SK-N-SH treated with all-trans-retinoic acid at 6 μM for 48 hours (cell line): ENCODE measurements around the gene NUP153.

ENCODE experiments used
- ATAC-seq: fragments of 200-7000 bp; cut with Tn5 transposase; 3 replicates; pipeline ENCODE4 v1.9.1; 2020; ENCODE audit warnings: mild to moderate bottlenecking, moderate library complexity
- ARNTL ChIP-seq: fragments of 450-650 bp; formaldehyde crosslinking; IDR thresholded peaks from 2 replicates; pipeline ENCODE4 v1.5.0; 2020; ENCODE audit warnings: low read depth, mild to moderate bottlenecking, moderate library complexity, borderline replicate concordance
- BACH2 ChIP-seq: fragments of 250-450 bp; sonication (Bioruptor Pico); IDR thresholded peaks from 2 replicates; pipeline ENCODE4 v1.9.0; 2021; ENCODE audit warnings: mild to moderate bottlenecking, borderline replicate concordance
- CSDC2 ChIP-seq: fragments of 250-450 bp; sonication (Bioruptor Pico); IDR thresholded peaks from 2 replicates; pipeline ENCODE4 v1.5.0; 2020; ENCODE audit warnings: mild to moderate bottlenecking, moderate library complexity
- GLIS3 ChIP-seq: fragments of 250-450 bp; sonication (Bioruptor Pico); IDR thresholded peaks from 2 replicates; pipeline ENCODE4 v1.5.0; 2020; ENCODE audit warnings: mild to moderate bottlenecking, moderate library complexity
- ISL1 ChIP-seq: fragments of 250-450 bp; sonication (Bioruptor Pico); IDR thresholded peaks from 2 replicates; pipeline ENCODE4 v2.1.2; 2022; ENCODE audit warnings: mild to moderate bottlenecking, moderate library complexity
- OSR1 ChIP-seq: fragments of 250-450 bp; sonication (Bioruptor Pico); IDR thresholded peaks from 2 replicates; pipeline ENCODE4 v1.8.0; 2022; ENCODE audit warnings: moderate library complexity, mild to moderate bottlenecking, inconsistent platforms
- PPARA ChIP-seq: fragments of 250-450 bp; sonication (Bioruptor Pico); IDR thresholded peaks from 2 replicates; pipeline ENCODE4 v1.5.0; 2020; ENCODE audit warnings: mild to moderate bottlenecking, borderline replicate concordance
- RARB ChIP-seq: fragments of 250-450 bp; sonication (Bioruptor Pico); IDR thresholded peaks from 2 replicates; pipeline ENCODE4 v1.8.0; 2021; ENCODE audit warnings: mild to moderate bottlenecking, moderate library complexity
- TCF4 ChIP-seq: fragments of 250-450 bp; sonication (Bioruptor Pico); IDR thresholded peaks from 2 replicates; pipeline ENCODE4 v1.8.0; 2021; ENCODE audit warnings: mild to moderate bottlenecking, moderate library complexity, borderline replicate concordance
- TOX ChIP-seq: fragments of 250-450 bp; sonication (Bioruptor Pico); IDR thresholded peaks from 2 replicates; pipeline ENCODE4 v1.8.0; 2021; ENCODE audit warnings: mild to moderate bottlenecking, moderate library complexity, borderline replicate concordance
- ZC3H10 ChIP-seq: fragments of 250-450 bp; sonication (Bioruptor Pico); IDR thresholded peaks from 2 replicates; pipeline ENCODE4 v1.5.1; 2021; ENCODE audit warnings: mild to moderate bottlenecking, moderate library complexity
- ZFP3 ChIP-seq: fragments of 250-450 bp; sonication (Bioruptor Pico); IDR thresholded peaks from 2 replicates; pipeline ENCODE4 v1.5.0; 2020; ENCODE audit warnings: mild to moderate bottlenecking, moderate library complexity
- ZFP30 ChIP-seq: fragments of 450-650 bp; formaldehyde crosslinking; IDR thresholded peaks from 2 replicates; pipeline ENCODE4 v1.5.0; 2022; ENCODE audit warnings: mild to moderate bottlenecking, moderate library complexity
- ZNF565 ChIP-seq: fragments of 450-650 bp; formaldehyde crosslinking; conservative IDR thresholded peaks from 2 replicates; pipeline ENCODE4 v1.5.0; 2020; ENCODE audit warnings: low read depth, mild to moderate bottlenecking, moderate library complexity
- ZNF70 ChIP-seq: fragments of 450-650 bp; formaldehyde crosslinking; IDR thresholded peaks from 2 replicates; pipeline ENCODE4 v1.5.0; 2020; ENCODE audit warnings: mild to moderate bottlenecking, moderate library complexity
- ZNF8 ChIP-seq: fragments of 450-650 bp; formaldehyde crosslinking; IDR thresholded peaks from 2 replicates; pipeline ENCODE4 v1.5.0; 2020; ENCODE audit warnings: mild to moderate bottlenecking, moderate library complexity
- TF ChIP-seq, protein P1 (sequence below): fragments of 250-450 bp; sonication (Bioruptor Pico); IDR thresholded peaks from 2 replicates; pipeline ENCODE4 v1.8.0; 2020; ENCODE audit warnings: mild to moderate bottlenecking, moderate library complexity, borderline replicate concordance
- TF ChIP-seq, protein P2 (sequence below): fragments of 250-450 bp; sonication (Bioruptor Pico); IDR thresholded peaks from 2 replicates; pipeline ENCODE4 v1.5.0; 2020; ENCODE audit warnings: mild to moderate bottlenecking, moderate library complexity
- TF ChIP-seq, protein P3 (sequence below): fragments of 250-450 bp; sonication (Bioruptor Pico); IDR thresholded peaks from 2 replicates; pipeline ENCODE4 v1.8.0; 2021; ENCODE audit warnings: low read depth, mild to moderate bottlenecking, moderate library complexity, borderline replicate concordance
- TF ChIP-seq, protein P4 (sequence below): fragments of 250-450 bp; sonication (Bioruptor Pico); IDR thresholded peaks from 2 replicates; pipeline ENCODE4 v1.5.1; 2021; ENCODE audit warnings: mild to moderate bottlenecking, moderate library complexity
- TF ChIP-seq, protein P5 (sequence below): fragments of 250-450 bp; sonication (Bioruptor Pico); IDR thresholded peaks from 2 replicates; pipeline ENCODE4 v1.5.1; 2020; ENCODE audit warnings: low read depth, mild to moderate bottlenecking, moderate library complexity

NUP153 gene

DNA sequence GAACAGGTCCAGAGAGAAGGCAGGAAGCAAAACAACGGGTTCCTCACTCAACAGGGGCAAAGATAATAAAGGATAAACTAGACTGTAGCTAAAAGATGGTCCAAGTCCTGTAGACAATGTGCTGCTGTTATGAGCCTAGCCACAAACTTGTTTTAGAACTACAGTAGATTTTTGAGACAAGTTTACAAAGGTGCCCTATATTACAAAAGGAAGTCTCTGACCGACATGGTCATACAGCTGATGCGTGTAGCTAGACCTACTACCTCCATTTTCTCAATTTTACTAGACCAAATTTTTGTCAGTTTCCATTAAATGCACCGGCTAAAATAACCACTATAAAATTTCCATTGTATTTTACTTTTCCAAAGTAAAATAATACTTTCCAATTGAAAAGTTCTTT lies 94.7 kb downstream of the NUP153 start (continued):
- TF ChIP-seq, protein P1, sequence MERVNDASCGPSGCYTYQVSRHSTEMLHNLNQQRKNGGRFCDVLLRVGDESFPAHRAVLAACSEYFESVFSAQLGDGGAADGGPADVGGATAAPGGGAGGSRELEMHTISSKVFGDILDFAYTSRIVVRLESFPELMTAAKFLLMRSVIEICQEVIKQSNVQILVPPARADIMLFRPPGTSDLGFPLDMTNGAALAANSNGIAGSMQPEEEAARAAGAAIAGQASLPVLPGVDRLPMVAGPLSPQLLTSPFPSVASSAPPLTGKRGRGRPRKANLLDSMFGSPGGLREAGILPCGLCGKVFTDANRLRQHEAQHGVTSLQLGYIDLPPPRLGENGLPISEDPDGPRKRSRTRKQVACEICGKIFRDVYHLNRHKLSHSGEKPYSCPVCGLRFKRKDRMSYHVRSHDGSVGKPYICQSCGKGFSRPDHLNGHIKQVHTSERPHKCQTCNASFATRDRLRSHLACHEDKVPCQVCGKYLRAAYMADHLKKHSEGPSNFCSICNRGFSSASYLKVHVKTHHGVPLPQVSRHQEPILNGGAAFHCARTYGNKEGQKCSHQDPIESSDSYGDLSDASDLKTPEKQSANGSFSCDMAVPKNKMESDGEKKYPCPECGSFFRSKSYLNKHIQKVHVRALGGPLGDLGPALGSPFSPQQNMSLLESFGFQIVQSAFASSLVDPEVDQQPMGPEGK = no peak
- no peak for TF ChIP-seq RARB (CRISPR knock-in tag)

DNA sequence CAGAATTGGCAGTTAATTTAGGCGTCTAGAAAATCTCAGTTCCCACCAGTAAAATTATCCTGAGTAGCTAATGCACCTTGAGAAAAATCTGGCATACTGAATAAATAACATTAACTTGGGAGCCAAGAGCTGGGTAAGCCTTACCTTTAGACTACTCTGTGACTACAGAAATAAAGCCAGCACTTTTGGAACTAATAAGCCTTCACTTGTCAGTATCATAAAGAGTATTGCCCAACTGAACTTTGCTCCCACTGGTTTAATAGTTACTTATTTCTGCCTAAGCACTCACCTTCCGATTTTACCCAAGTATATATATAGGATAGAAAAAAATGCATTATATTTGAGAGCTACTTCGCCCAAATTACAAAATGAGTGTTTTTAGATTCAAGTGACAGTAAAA lies 95.9 kb downstream of the NUP153 start:
- TF ChIP-seq ZC3H10 (no peak), TCF4 (no peak)
- TF ChIP-seq, protein P2, sequence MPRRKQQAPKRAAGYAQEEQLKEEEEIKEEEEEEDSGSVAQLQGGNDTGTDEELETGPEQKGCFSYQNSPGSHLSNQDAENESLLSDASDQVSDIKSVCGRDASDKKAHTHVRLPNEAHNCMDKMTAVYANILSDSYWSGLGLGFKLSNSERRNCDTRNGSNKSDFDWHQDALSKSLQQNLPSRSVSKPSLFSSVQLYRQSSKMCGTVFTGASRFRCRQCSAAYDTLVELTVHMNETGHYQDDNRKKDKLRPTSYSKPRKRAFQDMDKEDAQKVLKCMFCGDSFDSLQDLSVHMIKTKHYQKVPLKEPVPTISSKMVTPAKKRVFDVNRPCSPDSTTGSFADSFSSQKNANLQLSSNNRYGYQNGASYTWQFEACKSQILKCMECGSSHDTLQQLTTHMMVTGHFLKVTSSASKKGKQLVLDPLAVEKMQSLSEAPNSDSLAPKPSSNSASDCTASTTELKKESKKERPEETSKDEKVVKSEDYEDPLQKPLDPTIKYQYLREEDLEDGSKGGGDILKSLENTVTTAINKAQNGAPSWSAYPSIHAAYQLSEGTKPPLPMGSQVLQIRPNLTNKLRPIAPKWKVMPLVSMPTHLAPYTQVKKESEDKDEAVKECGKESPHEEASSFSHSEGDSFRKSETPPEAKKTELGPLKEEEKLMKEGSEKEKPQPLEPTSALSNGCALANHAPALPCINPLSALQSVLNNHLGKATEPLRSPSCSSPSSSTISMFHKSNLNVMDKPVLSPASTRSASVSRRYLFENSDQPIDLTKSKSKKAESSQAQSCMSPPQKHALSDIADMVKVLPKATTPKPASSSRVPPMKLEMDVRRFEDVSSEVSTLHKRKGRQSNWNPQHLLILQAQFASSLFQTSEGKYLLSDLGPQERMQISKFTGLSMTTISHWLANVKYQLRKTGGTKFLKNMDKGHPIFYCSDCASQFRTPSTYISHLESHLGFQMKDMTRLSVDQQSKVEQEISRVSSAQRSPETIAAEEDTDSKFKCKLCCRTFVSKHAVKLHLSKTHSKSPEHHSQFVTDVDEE (CRISPR knock-in tag) = no peak
- TF ChIP-seq, all 23 proteins: peak for 0
- ATAC-seq = no peak

DNA sequence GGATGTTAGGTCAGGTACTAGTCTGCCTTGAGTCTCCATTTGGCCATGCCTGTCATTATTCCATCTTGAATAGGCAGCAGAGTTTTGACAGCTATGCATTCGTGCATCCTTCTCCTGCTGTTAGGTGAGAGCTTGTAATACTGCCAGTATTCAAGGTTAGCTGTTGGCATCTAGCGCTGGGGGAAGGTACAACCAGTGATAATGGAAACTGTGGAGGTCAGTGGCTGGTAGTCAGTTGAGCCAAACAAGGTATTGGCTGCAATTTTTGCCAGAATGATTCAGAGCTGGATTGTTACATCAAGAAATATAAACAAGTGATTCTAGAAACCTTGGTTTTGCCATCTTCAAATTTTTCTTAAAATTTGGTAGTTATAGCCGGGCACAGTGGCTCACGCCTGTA lies 100.1 kb downstream of the NUP153 start:
- TF ChIP-seq OSR1 = no peak
- TF ChIP-seq GLIS3 (CRISPR knock-in tag) = no peak
- no peak for TF ChIP-seq ZNF70
- TF ChIP-seq BACH2 (CRISPR knock-in tag) = no peak
- TF ChIP-seq TCF4 = no peak
- TF ChIP-seq CSDC2 (CRISPR knock-in tag) = no peak
- TF ChIP-seq ISL1 (CRISPR knock-in tag) = no peak
- no peak for ATAC-seq

DNA sequence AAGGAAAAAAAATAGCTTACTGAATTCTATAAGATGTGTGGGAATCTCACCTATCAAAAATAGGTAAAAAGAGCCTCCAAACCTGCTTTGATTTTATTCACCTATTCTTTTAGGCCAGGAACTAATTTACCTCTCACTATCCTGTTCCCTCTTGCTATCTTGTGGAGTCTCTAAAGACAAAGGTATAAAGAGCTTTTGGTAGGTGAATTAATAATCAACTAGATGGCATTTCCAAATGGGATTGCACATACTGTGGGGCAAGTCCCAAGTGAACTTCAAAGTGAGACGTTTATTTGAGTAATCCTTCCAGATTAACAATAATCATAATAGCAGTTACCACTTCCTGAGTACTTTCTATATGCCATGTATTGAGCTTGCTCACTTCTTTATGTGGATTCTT lies 103.8 kb downstream of the NUP153 start:
- ATAC-seq = no peak
- TF ChIP-seq ZFP3 (CRISPR knock-in tag) = no peak
- TF ChIP-seq TOX (CRISPR knock-in tag) = no peak
- no peak for TF ChIP-seq ZNF565 (CRISPR knock-in tag)
- no peak for TF ChIP-seq PPARA
- TF ChIP-seq RARB (CRISPR knock-in tag) = no peak
- no peak for TF ChIP-seq ZNF8 (CRISPR knock-in tag)
- no peak for TF ChIP-seq ZNF70
- TF ChIP-seq, protein P3, sequence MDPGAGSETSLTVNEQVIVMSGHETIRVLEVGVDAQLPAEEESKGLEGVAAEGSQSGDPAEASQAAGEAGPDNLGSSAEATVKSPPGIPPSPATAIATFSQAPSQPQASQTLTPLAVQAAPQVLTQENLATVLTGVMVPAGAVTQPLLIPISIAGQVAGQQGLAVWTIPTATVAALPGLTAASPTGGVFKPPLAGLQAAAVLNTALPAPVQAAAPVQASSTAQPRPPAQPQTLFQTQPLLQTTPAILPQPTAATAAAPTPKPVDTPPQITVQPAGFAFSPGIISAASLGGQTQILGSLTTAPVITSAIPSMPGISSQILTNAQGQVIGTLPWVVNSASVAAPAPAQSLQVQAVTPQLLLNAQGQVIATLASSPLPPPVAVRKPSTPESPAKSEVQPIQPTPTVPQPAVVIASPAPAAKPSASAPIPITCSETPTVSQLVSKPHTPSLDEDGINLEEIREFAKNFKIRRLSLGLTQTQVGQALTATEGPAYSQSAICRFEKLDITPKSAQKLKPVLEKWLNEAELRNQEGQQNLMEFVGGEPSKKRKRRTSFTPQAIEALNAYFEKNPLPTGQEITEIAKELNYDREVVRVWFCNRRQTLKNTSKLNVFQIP (CRISPR knock-in tag) = no peak
- TF ChIP-seq ZFP30 = no peak
- TF ChIP-seq, protein P2 (CRISPR knock-in tag) = no peak
- no peak for TF ChIP-seq ARNTL
- TF ChIP-seq BACH2 (CRISPR knock-in tag) = no peak
- TF ChIP-seq OSR1 = no peak
- no peak for TF ChIP-seq CSDC2 (CRISPR knock-in tag)
- no peak for TF ChIP-seq GLIS3 (CRISPR knock-in tag)
- TF ChIP-seq, protein P4, sequence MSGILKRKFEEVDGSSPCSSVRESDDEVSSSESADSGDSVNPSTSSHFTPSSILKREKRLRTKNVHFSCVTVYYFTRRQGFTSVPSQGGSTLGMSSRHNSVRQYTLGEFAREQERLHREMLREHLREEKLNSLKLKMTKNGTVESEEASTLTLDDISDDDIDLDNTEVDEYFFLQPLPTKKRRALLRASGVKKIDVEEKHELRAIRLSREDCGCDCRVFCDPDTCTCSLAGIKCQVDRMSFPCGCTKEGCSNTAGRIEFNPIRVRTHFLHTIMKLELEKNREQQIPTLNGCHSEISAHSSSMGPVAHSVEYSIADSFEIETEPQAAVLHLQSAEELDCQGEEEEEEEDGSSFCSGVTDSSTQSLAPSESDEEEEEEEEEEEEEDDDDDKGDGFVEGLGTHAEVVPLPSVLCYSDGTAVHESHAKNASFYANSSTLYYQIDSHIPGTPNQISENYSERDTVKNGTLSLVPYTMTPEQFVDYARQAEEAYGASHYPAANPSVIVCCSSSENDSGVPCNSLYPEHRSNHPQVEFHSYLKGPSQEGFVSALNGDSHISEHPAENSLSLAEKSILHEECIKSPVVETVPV = no peak
- TF ChIP-seq, protein P5, sequence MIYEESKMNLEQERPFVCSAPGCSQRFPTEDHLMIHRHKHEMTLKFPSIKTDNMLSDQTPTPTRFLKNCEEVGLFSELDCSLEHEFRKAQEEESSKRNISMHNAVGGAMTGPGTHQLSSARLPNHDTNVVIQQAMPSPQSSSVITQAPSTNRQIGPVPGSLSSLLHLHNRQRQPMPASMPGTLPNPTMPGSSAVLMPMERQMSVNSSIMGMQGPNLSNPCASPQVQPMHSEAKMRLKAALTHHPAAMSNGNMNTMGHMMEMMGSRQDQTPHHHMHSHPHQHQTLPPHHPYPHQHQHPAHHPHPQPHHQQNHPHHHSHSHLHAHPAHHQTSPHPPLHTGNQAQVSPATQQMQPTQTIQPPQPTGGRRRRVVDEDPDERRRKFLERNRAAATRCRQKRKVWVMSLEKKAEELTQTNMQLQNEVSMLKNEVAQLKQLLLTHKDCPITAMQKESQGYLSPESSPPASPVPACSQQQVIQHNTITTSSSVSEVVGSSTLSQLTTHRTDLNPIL (CRISPR knock-in tag) = no peak
